ENCODE data around the gene COL18A1.
"Not testable (repeated sequence)": the region's sequence is repeated elsewhere in the genome, so short reads cannot be mapped to it uniquely, and the experiment has no call there.

COL18A1 gene

GRCh38 chr21:45560106-45561021 is 155.4 kb downstream of the COL18A1 start:
- H4K8ac ChIP-seq (ENCODE audit: low read depth, low read length), result no peak overlapping the region
- H2BK12ac ChIP-seq (ENCODE audit: low read length), result no peak overlapping the region
- H4K91ac ChIP-seq (ENCODE audit: low read depth, low read length, poor library complexity), result peak overlapping the region; percentile 22
- H2AK5ac ChIP-seq (ENCODE audit: low read depth, low read length), result peak overlapping the region; percentile 42
- peak overlapping the region; percentile 74 for H3K18ac ChIP-seq (ENCODE audit: low read length)
- H3K9me3 ChIP-seq (replicated peaks in 1 of 2; ENCODE audit: control insufficient read depth in 2 of 2, insufficient read depth in 1 of 2, low read depth in 1 of 2, low read length in 2 of 2), result no peaks in the 10 kb centered on the region
- peak overlapping the region; percentile 67 for H3K14ac ChIP-seq (ENCODE audit: low read length)
- peak overlapping the region; percentile 83 for H3K23ac ChIP-seq (ENCODE audit: low read depth, low read length, poor library complexity)
- H2AFZ ChIP-seq (ENCODE audit: low read length), result no peak overlapping the region
- WGBS, 2 donors (ENCODE audit: extremely low coverage in 2 of 2, insufficient read length in 2 of 2, insufficient replicate concordance in 1 of 2), result no CpG with 5 or more reads among the region's 30 CpGs
- no peak for DNase-seq (ENCODE audit: low spot score)
- H3K9ac ChIP-seq (ENCODE audit: low read depth, low read length, poor library complexity), result no peak overlapping the region
- H2BK15ac ChIP-seq (ENCODE audit: low read length), result peak overlapping the region; percentile 59
- H3K27me3 ChIP-seq (ENCODE audit: control insufficient read depth in 3 of 3, insufficient read depth in 3 of 3, low read depth in 1 of 3, low read length in 3 of 3), result peaks cover 0 to 37% (median 0%) of the 10 kb centered on the region in 3 experiments
- no peak overlapping the region for H3K4me2 ChIP-seq (ENCODE audit: insufficient read depth, low read length, poor library complexity, severe bottlenecking)
- no peak overlapping the region for H3K27ac ChIP-seq (replicated peaks; ENCODE audit: low read length)
- no peak overlapping the region for H3K4ac ChIP-seq (ENCODE audit: low read length)
- no peaks in the 10 kb centered on the region for H3K36me3 ChIP-seq (replicated peaks in 1 of 2; ENCODE audit: control insufficient read depth in 2 of 2, insufficient read depth in 2 of 2, low read length in 2 of 2)
- H2BK120ac ChIP-seq (ENCODE audit: low read depth, low read length), result peak overlapping the region; percentile 56
- peaks cover 0 to 7% of the 10 kb centered on the region in 2 donors for H3K4me1 ChIP-seq (ENCODE audit: control insufficient read depth in 2 of 2, insufficient read depth in 1 of 2, low read depth in 1 of 2, low read length in 2 of 2)
- peak overlapping the region; percentile 8 for H2BK5ac ChIP-seq (ENCODE audit: low read length)
- H3K4me3 ChIP-seq (ENCODE audit: low read length in 2 of 2), result no peak overlapping the region
- no peaks in the 10 kb centered on the region for H3K79me1 ChIP-seq (ENCODE audit: low read depth, low read length)

DNA sequence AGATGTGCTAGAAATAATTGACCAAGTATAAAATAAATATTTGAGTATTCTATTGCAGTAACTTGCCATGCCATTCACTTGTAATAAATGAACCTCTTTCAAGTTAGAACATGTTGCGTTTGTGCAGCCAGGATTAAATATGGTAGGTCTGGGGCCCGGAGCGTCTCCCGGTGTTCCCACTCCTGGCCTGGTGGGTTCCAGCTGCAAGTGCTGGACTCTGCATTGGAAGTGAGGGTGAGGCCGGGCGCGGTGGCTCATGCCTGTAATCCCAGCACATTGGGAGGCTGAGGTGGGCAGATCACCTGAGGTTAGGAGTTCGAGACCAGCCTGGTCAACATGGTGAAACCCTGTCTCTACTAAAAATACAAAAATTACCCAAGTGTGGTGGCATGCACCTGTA is 156.3 kb downstream of the COL18A1 start:
- DNase-seq (ENCODE audit: low spot score); H2BK5ac ChIP-seq (ENCODE audit: low read length); H2AK5ac ChIP-seq (ENCODE audit: low read depth, low read length); H3K23ac ChIP-seq (ENCODE audit: low read depth, low read length, poor library complexity); H4K91ac ChIP-seq (ENCODE audit: low read depth, low read length, poor library complexity); H3K79me1 ChIP-seq (ENCODE audit: low read depth, low read length); H3K27ac ChIP-seq (replicated peaks; ENCODE audit: low read length); H3K9me3 ChIP-seq (replicated peaks in 1 of 2; ENCODE audit: control insufficient read depth in 2 of 2, insufficient read depth in 1 of 2, low read depth in 1 of 2, low read length in 2 of 2); H3K4me1 ChIP-seq (ENCODE audit: control insufficient read depth in 2 of 2, insufficient read depth in 1 of 2, low read depth in 1 of 2, low read length in 2 of 2); H3K9ac ChIP-seq (ENCODE audit: low read depth, low read length, poor library complexity); H2BK12ac ChIP-seq (ENCODE audit: low read length); H3K14ac ChIP-seq (ENCODE audit: low read length); H2BK15ac ChIP-seq (ENCODE audit: low read length); H2AFZ ChIP-seq (ENCODE audit: low read length); H3K36me3 ChIP-seq (replicated peaks in 1 of 2; ENCODE audit: control insufficient read depth in 2 of 2, insufficient read depth in 2 of 2, low read length in 2 of 2); H2BK120ac ChIP-seq (ENCODE audit: low read depth, low read length); H3K4me2 ChIP-seq (ENCODE audit: insufficient read depth, low read length, poor library complexity, severe bottlenecking); H3K18ac ChIP-seq (ENCODE audit: low read length); H3K4me3 ChIP-seq (ENCODE audit: low read length in 2 of 2); H3K4ac ChIP-seq (ENCODE audit: low read length); H4K8ac ChIP-seq (ENCODE audit: low read depth, low read length): not testable (repeated sequence)
- no CpG with 5 or more reads among the region's 8 CpGs for WGBS, 2 donors (ENCODE audit: extremely low coverage in 2 of 2, insufficient read length in 2 of 2, insufficient replicate concordance in 1 of 2)
- peaks cover 0 to 37% (median 0%) of the 10 kb centered on the region in 3 experiments for H3K27me3 ChIP-seq (ENCODE audit: control insufficient read depth in 3 of 3, insufficient read depth in 3 of 3, low read depth in 1 of 3, low read length in 3 of 3)

DNA sequence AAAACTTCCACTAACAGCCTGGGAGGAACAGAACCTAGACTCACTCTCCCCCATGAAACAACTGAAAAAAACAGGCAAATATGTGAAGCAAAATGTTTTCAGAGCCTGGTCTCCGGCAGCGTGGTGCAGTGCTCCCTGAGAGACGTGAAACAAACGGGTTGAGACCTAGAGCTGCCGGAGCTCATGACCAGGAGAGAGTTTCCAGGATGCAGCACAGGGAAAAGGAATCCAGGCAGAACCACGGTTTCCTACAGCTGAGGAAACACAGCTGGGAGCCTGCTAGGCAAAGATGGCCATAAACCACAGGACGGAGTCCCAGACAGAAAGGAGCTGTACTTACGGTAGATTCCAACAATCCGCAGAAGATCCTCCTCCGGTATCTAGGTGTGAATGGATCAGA is 157.4 kb downstream of the COL18A1 start:
- H3K14ac ChIP-seq (ENCODE audit: low read length), result no peak overlapping the region
- no peak for DNase-seq (ENCODE audit: low spot score)
- H2BK120ac ChIP-seq (ENCODE audit: low read depth, low read length), result no peak overlapping the region
- H3K4ac ChIP-seq (ENCODE audit: low read length), result no peak overlapping the region
- H3K9me3 ChIP-seq (replicated peaks in 1 of 2; ENCODE audit: control insufficient read depth in 2 of 2, insufficient read depth in 1 of 2, low read depth in 1 of 2, low read length in 2 of 2), result no peaks in the 10 kb centered on the region
- H2AFZ ChIP-seq (ENCODE audit: low read length), result no peak overlapping the region
- no peak overlapping the region for H3K4me2 ChIP-seq (ENCODE audit: insufficient read depth, low read length, poor library complexity, severe bottlenecking)
- H3K9ac ChIP-seq (ENCODE audit: low read depth, low read length, poor library complexity), result no peak overlapping the region
- no peaks in the 10 kb centered on the region for H3K79me1 ChIP-seq (ENCODE audit: low read depth, low read length)
- peaks cover 0 to 5% of the 10 kb centered on the region in 2 donors for H3K4me1 ChIP-seq (ENCODE audit: control insufficient read depth in 2 of 2, insufficient read depth in 1 of 2, low read depth in 1 of 2, low read length in 2 of 2)
- no peak overlapping the region for H4K91ac ChIP-seq (ENCODE audit: low read depth, low read length, poor library complexity)
- H2BK12ac ChIP-seq (ENCODE audit: low read length), result no peak overlapping the region
- no peak overlapping the region for H3K4me3 ChIP-seq (ENCODE audit: low read length in 2 of 2)
- no peak overlapping the region for H2BK5ac ChIP-seq (ENCODE audit: low read length)
- WGBS, 2 donors (ENCODE audit: extremely low coverage in 2 of 2, insufficient read length in 2 of 2, insufficient replicate concordance in 1 of 2), result no CpG with 5 or more reads among the region's 10 CpGs
- no peak overlapping the region for H2AK5ac ChIP-seq (ENCODE audit: low read depth, low read length)
- H3K18ac ChIP-seq (ENCODE audit: low read length), result no peak overlapping the region
- H3K36me3 ChIP-seq (replicated peaks in 1 of 2; ENCODE audit: control insufficient read depth in 2 of 2, insufficient read depth in 2 of 2, low read length in 2 of 2), result no peaks in the 10 kb centered on the region
- H2BK15ac ChIP-seq (ENCODE audit: low read length), result no peak overlapping the region
- H3K27ac ChIP-seq (replicated peaks; ENCODE audit: low read length), result no peak overlapping the region
- no peak overlapping the region for H3K23ac ChIP-seq (ENCODE audit: low read depth, low read length, poor library complexity)
- peaks cover 0 to 29% (median 0%) of the 10 kb centered on the region in 3 experiments for H3K27me3 ChIP-seq (ENCODE audit: control insufficient read depth in 3 of 3, insufficient read depth in 3 of 3, low read depth in 1 of 3, low read length in 3 of 3)
- H4K8ac ChIP-seq (ENCODE audit: low read depth, low read length), result no peak overlapping the region

- no CpG with 5 or more reads among the region's 6 CpGs for WGBS, 2 donors (ENCODE audit: extremely low coverage in 2 of 2, insufficient read length in 2 of 2, insufficient replicate concordance in 1 of 2)
- Histone ChIP-seq H3K79me1 (ENCODE audit: low read depth, low read length) (no peaks in the 10 kb centered on the region), H2AK5ac (ENCODE audit: low read depth, low read length) (no peak overlapping the region), H3K27ac (replicated peaks; ENCODE audit: low read length) (no peak overlapping the region), H3K4me2 (ENCODE audit: insufficient read depth, low read length, poor library complexity, severe bottlenecking) (no peak overlapping the region), H3K27me3 (ENCODE audit: control insufficient read depth in 3 of 3, insufficient read depth in 3 of 3, low read depth in 1 of 3, low read length in 3 of 3) (peaks cover 0 to 24% (median 0%) of the 10 kb centered on the region in 3 experiments), H3K18ac (ENCODE audit: low read length) (no peak overlapping the region), H3K14ac (ENCODE audit: low read length) (no peak overlapping the region), H3K23ac (ENCODE audit: low read depth, low read length, poor library complexity) (no peak overlapping the region), H2BK5ac (ENCODE audit: low read length) (no peak overlapping the region), H3K4me1 (ENCODE audit: control insufficient read depth in 2 of 2, insufficient read depth in 1 of 2, low read depth in 1 of 2, low read length in 2 of 2) (peaks cover 0 to 9% of the 10 kb centered on the region in 2 donors), H4K91ac (ENCODE audit: low read depth, low read length, poor library complexity) (no peak overlapping the region), H3K4me3 (ENCODE audit: low read length in 2 of 2) (no peak overlapping the region), H2AFZ (ENCODE audit: low read length) (no peak overlapping the region), H2BK120ac (ENCODE audit: low read depth, low read length) (no peak overlapping the region), H3K9me3 (replicated peaks in 1 of 2; ENCODE audit: control insufficient read depth in 2 of 2, insufficient read depth in 1 of 2, low read depth in 1 of 2, low read length in 2 of 2) (no peaks in the 10 kb centered on the region), H3K4ac (ENCODE audit: low read length) (no peak overlapping the region), H4K8ac (ENCODE audit: low read depth, low read length) (no peak overlapping the region), H3K9ac (ENCODE audit: low read depth, low read length, poor library complexity) (no peak overlapping the region), H3K36me3 (replicated peaks in 1 of 2; ENCODE audit: control insufficient read depth in 2 of 2, insufficient read depth in 2 of 2, low read length in 2 of 2) (no peaks in the 10 kb centered on the region), H2BK15ac (ENCODE audit: low read length) (no peak overlapping the region), H2BK12ac (ENCODE audit: low read length) (no peak overlapping the region)
- DNase-seq (ENCODE audit: low spot score), result no peak
These were observed 158.0 kb downstream of the COL18A1 start for GRCh38 chr21:45562965-45563364.
